NOMO-1 (cell line): ENCODE measurements around the gene CBLC.

Source experiments
- DNase-seq, 2 experiments: peaks; one replicate each; lab custom pipeline; 2025; ENCODE audit not compliant: unreplicated experiment in 2 of 2; lab: John Stamatoyannopoulos, UW

The CBLC gene

DNA sequence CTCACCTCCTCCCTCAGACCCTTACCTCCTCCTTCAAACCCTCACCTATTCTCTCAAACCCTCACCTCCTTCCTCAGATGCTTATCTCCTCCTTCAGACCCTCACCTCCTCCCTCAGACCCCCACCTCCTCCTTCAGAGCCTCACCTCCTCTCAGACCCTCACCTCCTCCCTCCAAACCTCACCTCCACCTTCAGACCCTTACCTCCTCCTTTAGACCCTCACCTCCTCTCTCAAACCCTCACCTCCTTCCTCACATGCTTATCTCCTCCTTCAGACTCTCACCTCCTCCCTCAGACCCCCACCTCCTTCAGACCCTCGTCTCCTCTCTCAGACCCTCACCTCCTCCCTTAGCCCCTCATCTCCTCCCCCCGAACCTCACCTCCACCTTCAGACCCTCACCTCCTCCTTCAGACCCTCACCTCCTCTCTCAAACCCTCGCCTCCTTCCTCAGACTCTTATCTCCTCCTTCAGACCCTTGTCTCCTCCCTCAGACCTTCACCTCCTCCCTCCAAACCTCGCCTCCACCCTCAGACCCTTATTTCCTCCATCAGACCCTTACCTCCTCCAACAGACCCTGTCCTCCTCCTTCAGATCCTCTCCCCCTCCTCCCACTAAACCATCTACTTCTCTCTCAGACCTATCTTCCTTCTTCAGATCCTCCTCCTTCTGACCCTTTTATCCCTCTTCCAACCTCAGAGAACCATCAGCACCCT lies 31.6 kb upstream of the CBLC start:
- no peak for DNase-seq

DNA sequence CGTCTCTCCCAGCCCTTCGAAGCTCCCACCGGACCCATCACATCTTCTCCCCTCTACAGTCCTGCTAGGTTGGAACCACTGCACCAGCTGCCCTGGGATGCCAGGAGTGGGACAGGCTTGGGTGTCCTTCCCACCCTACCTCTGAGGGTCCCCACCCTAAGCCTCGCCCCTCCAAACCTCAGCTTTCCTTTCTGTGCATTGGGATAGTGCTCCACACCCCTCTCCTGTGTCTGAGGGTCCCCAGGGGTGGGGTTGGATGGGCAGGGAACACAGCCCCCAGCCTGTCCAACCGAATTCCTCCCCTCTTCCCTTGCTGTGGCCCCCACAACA lies 31.1 kb upstream of the CBLC start:
- DNase-seq: no peak

DNA sequence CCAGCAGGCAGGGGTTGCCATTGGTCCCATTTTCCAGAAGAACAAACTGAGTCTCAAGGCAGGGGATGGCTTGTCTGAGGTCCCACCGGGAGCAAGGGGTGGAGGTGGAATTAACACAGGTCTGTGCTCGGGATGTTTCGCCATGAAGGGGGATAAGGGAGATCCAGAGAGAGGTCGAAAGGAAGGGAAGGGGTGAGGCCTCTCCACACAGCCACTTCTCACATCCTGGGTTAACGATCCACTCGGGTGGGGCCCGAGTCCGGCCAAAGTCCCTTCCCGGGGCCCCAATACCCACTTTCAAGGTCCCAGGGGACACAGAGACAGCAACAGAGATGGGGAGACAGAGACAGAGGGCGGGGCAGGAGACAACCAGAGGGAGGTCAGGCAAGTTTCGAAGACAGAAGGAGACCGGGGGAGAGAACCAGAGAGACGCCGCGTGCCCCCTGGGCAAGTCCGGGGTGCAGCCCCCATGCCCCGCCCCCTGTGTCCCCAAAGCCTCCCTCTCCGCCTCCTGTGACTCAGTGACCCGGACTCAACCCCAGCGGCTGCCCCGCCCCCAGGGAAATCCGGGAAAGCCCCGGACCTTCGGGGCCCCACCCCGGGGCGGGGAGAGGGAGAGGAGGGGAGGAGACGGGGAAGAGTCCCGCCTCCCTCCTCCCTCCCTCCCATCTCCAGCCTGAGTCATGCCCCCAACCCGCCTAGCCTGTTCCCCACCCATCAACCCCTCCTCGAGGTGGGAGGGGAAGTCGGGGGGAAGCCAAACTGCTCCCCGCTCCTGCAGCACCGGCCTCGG lies 30.5 kb upstream of the CBLC start:
- DNase-seq: peak; percentile 84 to 93

- DNase-seq: peak; percentile 55 to 62
Observed at GRCh38 chr19:44747739-44748425, 29.8 kb upstream of the CBLC start.

DNA sequence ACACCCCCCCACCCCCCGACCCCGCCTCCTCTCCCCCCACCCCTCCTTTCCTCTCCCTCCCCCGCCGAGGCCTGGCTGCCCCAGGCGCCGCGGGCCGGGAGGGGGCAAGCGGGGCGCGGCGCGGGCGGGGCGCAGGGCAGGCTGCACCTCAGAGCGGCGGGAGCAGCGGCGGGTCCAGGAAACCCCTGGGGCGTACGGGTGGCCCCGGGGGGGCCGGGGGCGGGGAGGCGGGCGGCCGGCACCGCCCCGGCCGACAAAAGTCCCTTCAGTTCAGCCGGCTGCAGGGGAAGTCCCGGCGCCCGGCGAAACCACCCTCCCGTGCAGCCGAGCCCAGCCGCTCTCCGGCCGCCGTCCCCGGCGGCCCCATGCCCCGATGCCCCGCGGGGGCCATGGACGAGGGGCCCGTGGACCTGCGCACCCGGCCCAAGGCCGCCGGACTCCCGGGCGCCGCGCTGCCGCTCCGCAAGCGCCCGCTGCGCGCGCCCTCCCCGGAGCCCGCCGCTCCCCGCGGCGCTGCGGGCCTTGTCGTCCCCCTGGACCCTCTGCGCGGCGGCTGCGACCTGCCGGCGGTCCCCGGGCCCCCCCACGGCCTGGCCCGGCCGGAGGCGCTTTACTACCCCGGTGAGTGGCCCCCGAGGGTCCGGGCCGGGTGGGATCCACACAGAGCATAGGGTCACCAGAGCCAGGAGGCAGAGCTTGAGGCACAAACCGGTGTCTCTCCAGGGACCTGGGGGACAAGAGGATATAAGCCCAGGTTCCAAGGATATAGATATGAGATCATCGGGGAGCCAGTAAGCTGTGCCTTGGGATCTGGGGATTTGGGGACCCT lies 29.1 kb upstream of the CBLC start, which contains the start of gene BCL3:
Gene BCL3 (plus strand): TSS at position 283 of the 829 bp plus-strand sequence. CDS start 83 bp downstream, at position 366.
- peak; percentile 57 for DNase-seq

- no peak for DNase-seq
Observed at GRCh38 chr19:44749292-44749691, 28.4 kb upstream of the CBLC start.

GRCh38 chr19:44749994-44750393 lies 27.7 kb upstream of the CBLC start:
- DNase-seq: no peak

GRCh38 chr19:44752123-44752815 lies 25.4 kb upstream of the CBLC start:
- no peak for DNase-seq

- peak; percentile 95 to 96 for DNase-seq
Observed at GRCh38 chr19:44752816-44753625, 24.7 kb upstream of the CBLC start.

GRCh38 chr19:44753626-44753931 lies 24.1 kb upstream of the CBLC start:
- DNase-seq: no peak

- peak; percentile 64 to 80 for DNase-seq
Observed at GRCh38 chr19:44753932-44754749, 23.5 kb upstream of the CBLC start.

DNA sequence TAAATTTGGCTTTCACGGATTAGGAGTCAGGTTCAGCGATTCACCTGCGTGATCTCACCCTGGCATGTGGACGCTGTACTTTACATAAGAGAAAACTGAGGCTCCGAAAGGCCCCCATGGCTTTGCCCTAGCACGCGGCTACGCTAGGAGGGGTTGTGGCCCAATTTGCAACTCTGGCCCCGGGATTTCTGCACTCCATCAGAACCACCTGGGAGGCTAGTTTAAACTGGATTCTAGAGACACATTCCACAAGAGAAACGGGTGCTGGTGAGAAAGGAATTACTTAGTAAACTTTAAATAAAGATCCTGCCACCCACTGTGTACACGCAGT lies 23.0 kb upstream of the CBLC start:
- DNase-seq: no peak

DNA sequence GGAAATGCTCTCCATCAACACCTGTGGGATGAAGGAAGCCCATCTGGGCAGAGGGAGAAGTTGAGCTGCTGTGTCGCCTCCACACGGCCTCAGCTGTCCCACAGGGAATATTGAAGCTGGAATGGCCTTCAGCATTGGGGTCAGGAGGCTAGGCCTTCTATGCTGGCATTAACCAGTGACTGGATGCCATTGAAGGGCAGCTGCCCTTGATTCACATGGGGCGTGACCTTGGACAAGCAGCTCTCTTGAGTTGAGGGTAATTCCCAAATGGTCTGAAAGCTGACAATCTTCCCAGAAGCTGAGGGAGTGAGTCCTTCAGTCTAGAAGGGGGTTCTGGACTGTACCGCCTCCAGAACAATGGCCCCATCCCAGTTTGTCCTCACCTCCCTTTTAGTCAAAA lies 22.5 kb upstream of the CBLC start:
- DNase-seq: no peak

GRCh38 chr19:44756089-44756562 lies 21.6 kb upstream of the CBLC start:
- no peak for DNase-seq

- no peak for DNase-seq
Observed at GRCh38 chr19:44757057-44757734, 20.5 kb upstream of the CBLC start.

GRCh38 chr19:44757735-44758505 lies 19.8 kb upstream of the CBLC start:
- DNase-seq: no peak

GRCh38 chr19:44758596-44758995 lies 19.1 kb upstream of the CBLC start:
- DNase-seq: no peak
